GM12874 (cell line): ENCODE data around the gene PES1.

Source experiments
- TF ChIP-seq, protein P1 (sequence below): IDR thresholded peaks from 2 replicates; pipeline ENCODE4 v1.5.1; 2011; ENCODE audit warnings: low read depth, mild to moderate bottlenecking, control low read depth, low read length, moderate library complexity; ENCODE audit not compliant: insufficient read depth

Gene PES1

DNA sequence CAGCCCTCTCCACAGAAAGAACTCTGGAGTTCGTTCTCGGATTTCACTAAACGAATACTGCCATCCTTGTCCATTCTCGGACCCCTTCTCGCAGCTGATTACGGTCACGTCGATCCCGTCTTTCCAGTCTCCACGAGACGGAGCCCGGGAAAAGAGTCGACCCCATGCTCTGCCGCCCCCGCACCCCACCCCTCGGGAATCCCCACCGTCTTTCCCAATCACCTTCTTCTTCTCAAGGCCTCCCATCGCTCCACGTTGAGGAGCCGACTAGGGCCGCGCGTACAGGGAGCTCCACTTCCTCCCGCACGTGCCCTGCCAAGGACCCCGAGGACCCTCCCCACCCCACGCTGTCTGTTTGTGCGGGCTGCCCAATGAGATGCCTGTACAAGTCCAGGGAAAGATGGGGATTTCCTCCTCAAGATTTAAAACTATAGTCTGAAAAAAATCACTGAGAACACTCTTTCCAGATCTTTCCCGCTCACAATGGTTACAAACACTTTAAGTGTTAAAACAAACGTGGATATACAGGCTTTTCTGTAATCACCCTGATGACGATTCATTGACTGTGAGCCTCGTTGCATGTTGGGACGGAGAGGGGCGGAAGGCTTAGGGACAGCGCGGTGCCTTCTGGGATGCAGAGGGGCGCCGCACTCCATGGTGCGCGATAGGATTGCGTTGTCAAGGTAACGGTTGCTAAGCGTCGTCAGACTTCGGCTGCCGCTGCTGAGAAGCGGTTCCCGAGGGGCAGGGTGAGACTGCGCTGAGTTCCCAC is at the start of gene PES1:
PES1 (minus strand) TSS at position 323 of the 772 bp plus-strand sequence; CDS start at position 246, 77 bp downstream.
- TF ChIP-seq, protein P1, sequence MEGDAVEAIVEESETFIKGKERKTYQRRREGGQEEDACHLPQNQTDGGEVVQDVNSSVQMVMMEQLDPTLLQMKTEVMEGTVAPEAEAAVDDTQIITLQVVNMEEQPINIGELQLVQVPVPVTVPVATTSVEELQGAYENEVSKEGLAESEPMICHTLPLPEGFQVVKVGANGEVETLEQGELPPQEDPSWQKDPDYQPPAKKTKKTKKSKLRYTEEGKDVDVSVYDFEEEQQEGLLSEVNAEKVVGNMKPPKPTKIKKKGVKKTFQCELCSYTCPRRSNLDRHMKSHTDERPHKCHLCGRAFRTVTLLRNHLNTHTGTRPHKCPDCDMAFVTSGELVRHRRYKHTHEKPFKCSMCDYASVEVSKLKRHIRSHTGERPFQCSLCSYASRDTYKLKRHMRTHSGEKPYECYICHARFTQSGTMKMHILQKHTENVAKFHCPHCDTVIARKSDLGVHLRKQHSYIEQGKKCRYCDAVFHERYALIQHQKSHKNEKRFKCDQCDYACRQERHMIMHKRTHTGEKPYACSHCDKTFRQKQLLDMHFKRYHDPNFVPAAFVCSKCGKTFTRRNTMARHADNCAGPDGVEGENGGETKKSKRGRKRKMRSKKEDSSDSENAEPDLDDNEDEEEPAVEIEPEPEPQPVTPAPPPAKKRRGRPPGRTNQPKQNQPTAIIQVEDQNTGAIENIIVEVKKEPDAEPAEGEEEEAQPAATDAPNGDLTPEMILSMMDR = no peak

DNA sequence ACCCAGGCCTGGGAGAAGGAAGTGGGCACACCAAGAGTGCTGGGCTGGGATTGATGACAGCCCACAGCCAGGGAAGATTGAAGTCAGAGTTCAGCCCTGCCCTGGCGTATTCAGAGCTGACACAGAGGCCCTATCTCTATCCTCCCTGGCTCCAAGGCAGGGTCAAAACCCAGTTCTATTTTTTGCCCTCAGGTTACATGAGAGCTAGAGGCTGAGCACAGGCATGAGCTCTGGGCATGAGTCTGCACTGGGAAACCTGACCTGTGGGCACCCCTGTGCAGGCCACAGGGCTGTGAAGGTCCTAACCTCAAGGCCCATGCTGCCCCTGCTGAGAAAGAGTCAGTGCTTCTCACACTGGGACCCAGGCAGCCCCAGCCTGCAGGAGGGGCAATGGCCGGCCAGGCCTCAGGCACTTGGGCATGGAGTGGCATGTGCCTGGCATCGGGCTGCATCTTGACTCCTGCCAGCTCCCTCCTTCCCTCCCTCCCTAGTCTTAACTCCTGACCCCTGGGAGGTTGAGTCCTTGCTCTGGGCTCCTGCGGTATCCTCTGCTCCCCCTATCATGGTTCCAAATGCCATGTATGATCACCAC is 49.2 kb upstream of the PES1 start:
- TF ChIP-seq, protein P1 = no peak

DNA sequence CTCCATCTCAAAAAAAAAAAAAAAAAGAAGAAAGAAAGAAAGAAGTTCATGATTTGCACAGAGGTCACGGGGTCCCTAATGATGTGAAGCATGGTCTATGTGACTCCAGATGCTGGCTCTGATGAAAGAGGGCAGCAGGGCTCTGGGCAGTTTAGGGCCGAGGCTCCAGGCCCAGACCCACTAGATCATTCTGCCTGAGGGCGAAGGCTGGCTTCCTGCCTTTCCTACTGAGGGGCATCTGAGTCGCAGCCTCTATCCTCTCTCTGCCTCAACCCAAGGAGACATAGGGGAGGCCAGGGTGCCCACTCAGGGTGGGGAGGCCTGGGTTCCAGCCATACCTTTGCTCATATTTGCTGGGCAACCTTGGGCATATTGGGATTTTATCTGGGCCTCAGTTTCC is 48.7 kb upstream of the PES1 start:
- TF ChIP-seq, protein P1 = no peak

DNA sequence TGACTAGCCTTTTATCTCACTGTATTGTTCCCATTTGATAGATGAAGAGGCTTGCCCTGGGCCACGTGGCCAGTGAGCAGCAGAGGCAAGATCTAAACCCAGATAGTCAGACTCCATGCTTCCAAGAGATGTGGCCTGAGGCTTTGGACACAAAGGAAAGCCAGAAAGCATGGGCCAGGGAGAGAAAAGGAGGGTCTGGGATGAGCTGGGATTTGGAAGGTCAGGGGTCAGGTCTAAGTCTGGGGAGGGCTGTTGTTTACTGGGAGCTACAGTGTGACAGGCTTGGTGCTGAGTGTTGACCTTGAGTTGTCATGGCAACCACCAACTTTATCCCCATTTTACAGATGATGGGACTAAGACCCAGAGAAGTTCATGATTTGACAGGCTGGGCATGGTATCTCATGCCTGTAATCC is 46.0 kb upstream of the PES1 start:
- TF ChIP-seq, protein P1 = no peak

DNA sequence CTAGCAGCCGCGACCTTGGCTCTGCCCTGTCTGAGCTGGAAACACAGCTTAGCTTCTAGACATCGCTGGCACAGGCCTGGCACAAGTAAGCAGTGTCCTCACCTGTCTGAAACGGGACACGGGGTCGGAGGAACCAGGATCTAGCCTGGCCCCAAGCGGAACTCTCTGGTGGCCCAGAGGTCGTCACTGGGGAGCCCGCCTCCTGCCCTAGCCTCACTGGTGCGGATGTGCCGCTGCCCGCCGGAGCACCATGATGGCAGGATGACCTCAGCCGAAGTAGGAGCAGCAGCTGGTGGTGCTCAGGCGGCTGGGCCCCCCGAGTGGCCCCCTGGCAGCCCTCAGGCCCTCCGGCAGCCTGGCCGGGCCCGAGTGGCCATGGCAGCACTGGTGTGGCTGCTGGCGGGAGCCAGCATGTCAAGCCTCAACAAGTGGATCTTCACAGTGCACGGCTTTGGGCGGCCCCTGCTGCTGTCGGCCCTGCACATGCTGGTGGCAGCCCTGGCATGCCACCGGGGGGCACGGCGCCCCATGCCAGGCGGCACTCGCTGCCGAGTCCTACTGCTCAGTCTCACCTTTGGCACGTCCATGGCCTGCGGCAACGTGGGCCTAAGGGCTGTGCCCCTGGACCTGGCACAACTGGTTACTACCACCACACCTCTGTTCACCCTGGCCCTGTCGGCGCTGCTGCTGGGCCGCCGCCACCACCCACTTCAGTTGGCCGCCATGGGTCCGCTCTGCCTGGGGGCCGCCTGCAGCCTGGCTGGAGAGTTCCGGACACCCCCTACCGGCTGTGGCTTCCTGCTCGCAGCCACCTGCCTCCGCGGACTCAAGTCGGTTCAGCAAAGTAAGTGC is 44.7 kb upstream of the PES1 start:
- TF ChIP-seq, protein P1 = no peak

DNA sequence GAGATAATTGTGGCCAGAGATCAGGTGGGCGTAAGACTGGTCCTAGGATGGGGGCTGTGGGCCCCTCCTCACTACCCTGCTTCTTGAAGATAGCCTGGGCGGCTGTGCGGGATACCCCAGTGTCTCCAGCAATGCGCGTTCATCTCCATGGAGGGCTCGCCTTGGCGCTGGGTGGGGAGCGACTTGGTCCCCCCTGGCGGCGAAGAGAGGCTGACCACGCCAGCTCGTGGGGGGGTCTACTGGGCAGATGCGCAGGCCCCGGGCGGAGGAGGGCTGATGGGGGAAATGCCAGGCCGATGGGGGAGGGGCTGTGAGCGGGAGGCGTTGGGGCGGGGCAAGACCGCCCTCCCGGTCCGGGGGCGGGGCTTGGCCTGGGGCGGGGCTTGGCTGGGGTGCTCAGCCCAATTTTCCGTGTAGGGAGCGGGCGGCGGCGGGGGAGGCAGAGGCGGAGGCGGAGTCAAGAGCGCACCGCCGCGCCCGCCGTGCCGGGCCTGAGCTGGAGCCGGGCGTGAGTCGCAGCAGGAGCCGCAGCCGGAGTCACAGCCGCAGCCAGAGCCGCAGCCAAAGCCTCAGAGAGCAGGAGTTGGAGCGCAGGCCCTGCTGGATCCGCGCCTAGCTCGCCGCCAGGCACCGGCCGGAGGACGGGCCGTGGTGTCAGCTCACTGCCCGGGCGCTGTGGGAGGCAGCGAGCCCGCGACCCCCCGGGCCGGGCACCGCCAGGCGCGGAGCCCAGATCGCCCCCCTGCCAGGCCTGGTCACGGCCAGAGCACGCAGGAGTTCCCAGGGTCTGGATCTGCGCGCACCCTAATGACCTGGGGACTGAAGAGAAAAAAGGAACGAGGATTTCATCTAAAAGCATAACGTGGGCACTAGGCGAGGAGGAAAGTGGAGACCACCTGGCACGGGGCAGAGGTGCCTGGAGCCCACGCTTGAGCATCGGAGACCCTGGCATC is 43.8 kb upstream of the PES1 start, which contains the start of gene SLC35E4:
SLC35E4 (plus strand) TSS at position 509 of the 953 bp plus-strand sequence. CDS start 670 bp downstream, outside the sequence.
- TF ChIP-seq, protein P1 = peak; percentile 36; the same call in 1 of the 2 replicates
